WTC11 (cell line): ENCODE measurements around the gene HINFP. TPM values are rescaled to one million over a fixed set of nuclear protein-coding genes. Genes with fewer than 3 reads are reported as not detected.

ENCODE experiments used
- ATAC-seq: fragments of 200-7000 bp; cut with Tn5 transposase; 2 replicates; pipeline ENCODE4 v1.10.0; 2021; ENCODE audit warnings: mild to moderate bottlenecking, moderate library complexity
- CTCF ChIA-PET: fragments of 300-600 bp; sonication (Branson Sonifier 250); formaldehyde crosslinking; loops from one replicate; lab custom pipeline; 2021; ENCODE audit warnings: antibody characterized with exemption; lab: Charles Lee
- POLR2A ChIA-PET: fragments of 350-600 bp; sonication (Branson Sonifier 250); formaldehyde crosslinking; loops from one replicate; lab custom pipeline; 2021; ENCODE audit warnings: antibody characterized with exemption; lab: Charles Lee
- DNase-seq: peaks from one replicate; pipeline ENCODE4 v3.0.0; 2021; ENCODE audit warnings: low spot score
- H3K27ac Mint-ChIP-seq: 2 replicates; pipeline ENCODE4 v1.8.0; 2021; ENCODE audit warnings: mixed read lengths
- H3K27me3 Mint-ChIP-seq: 2 replicates; pipeline ENCODE4 v1.8.0; 2021; ENCODE audit warnings: low read depth, mild to moderate bottlenecking, moderate library complexity, mixed read lengths
- H3K36me3 Mint-ChIP-seq: 2 replicates; pipeline ENCODE4 v1.8.0; 2021; ENCODE audit warnings: mixed read lengths
- H3K4me1 Mint-ChIP-seq: 2 replicates; pipeline ENCODE4 v1.8.0; 2022; ENCODE audit warnings: mixed read lengths
- H3K4me3 Mint-ChIP-seq: 2 replicates; pipeline ENCODE4 v1.8.0; 2021; ENCODE audit warnings: mild to moderate bottlenecking, moderate library complexity, mixed read lengths
- H3K9me3 Mint-ChIP-seq: 2 replicates; pipeline ENCODE4 v1.8.0; 2021; ENCODE audit warnings: mixed read lengths
- AFF4 ChIP-seq: sonication (generic); formaldehyde crosslinking; IDR thresholded peaks from 2 replicates; pipeline ENCODE4 v1.8.1; 2023; ENCODE audit warnings: mild to moderate bottlenecking, missing genetic modification reagents, borderline replicate concordance
- ATF2 ChIP-seq: sonication (generic); formaldehyde crosslinking; IDR thresholded peaks from 2 replicates; pipeline ENCODE4 v1.8.1; 2022; ENCODE audit warnings: low read depth, missing genetic modification reagents, borderline replicate concordance
- ATF6 ChIP-seq: sonication (generic); formaldehyde crosslinking; IDR thresholded peaks from 2 replicates; pipeline ENCODE4 v1.8.1; 2023; ENCODE audit warnings: mild to moderate bottlenecking, missing genetic modification reagents
- CBFB ChIP-seq: sonication (generic); formaldehyde crosslinking; IDR thresholded peaks from 2 replicates; pipeline ENCODE4 v1.8.1; 2022; ENCODE audit warnings: mild to moderate bottlenecking, low read depth, missing genetic modification reagents
- CDX4 ChIP-seq: fragments of 250-450 bp; sonication (Bioruptor Pico); IDR thresholded peaks from 2 replicates; pipeline ENCODE4 v1.9.0; 2021; ENCODE audit warnings: moderate library complexity, mild to moderate bottlenecking, inconsistent platforms, borderline replicate concordance
- E2F4 ChIP-seq: sonication (generic); formaldehyde crosslinking; IDR thresholded peaks from 2 replicates; pipeline ENCODE4 v1.8.1; 2022; ENCODE audit warnings: low read depth, mild to moderate bottlenecking, moderate library complexity, missing genetic modification reagents, borderline replicate concordance
- EMX1 ChIP-seq: fragments of 250-450 bp; sonication (Bioruptor Pico); IDR thresholded peaks from 2 replicates; pipeline ENCODE4 v1.8.0; 2021; ENCODE audit warnings: mild to moderate bottlenecking
- FOXK1 ChIP-seq: sonication (generic); formaldehyde crosslinking; IDR thresholded peaks from 2 replicates; pipeline ENCODE4 v1.8.0; 2022; ENCODE audit warnings: mild to moderate bottlenecking, moderate library complexity, missing genetic modification reagents
- GABPB1 ChIP-seq: sonication (generic); formaldehyde crosslinking; IDR thresholded peaks from 2 replicates; pipeline ENCODE4 v1.8.1; 2023; ENCODE audit warnings: mild to moderate bottlenecking, missing genetic modification reagents
- NR1H2 ChIP-seq: sonication (generic); formaldehyde crosslinking; IDR thresholded peaks from 2 replicates; pipeline ENCODE4 v1.9.0; 2021; ENCODE audit warnings: mild to moderate bottlenecking, moderate library complexity, missing genetic modification reagents
- NR3C1 ChIP-seq: sonication (generic); formaldehyde crosslinking; conservative IDR thresholded peaks from 2 replicates; pipeline ENCODE4 v1.8.1; 2023; ENCODE audit warnings: low read depth, mild to moderate bottlenecking, missing genetic modification reagents
- SMAD3 ChIP-seq: sonication (generic); formaldehyde crosslinking; IDR thresholded peaks from 2 replicates; pipeline ENCODE4 v1.8.0; 2022; ENCODE audit warnings: missing genetic modification reagents, mild to moderate bottlenecking, borderline replicate concordance
- SMAD4 ChIP-seq: sonication (generic); formaldehyde crosslinking; IDR thresholded peaks from 2 replicates; pipeline ENCODE4 v1.8.0; 2022; ENCODE audit warnings: mild to moderate bottlenecking, missing genetic modification reagents
- TEAD4 ChIP-seq: sonication (generic); formaldehyde crosslinking; IDR thresholded peaks from 2 replicates; pipeline ENCODE4 v1.8.0; 2022; ENCODE audit warnings: mild to moderate bottlenecking, missing genetic modification reagents
- ZBTB43 ChIP-seq: sonication (generic); formaldehyde crosslinking; IDR thresholded peaks from 2 replicates; pipeline ENCODE4 v1.8.1; 2023; ENCODE audit warnings: mild to moderate bottlenecking, missing genetic modification reagents
- ZNF138 ChIP-seq: sonication (generic); formaldehyde crosslinking; conservative IDR thresholded peaks from 2 replicates; pipeline ENCODE4 v1.8.1; 2022; ENCODE audit warnings: mild to moderate bottlenecking, moderate library complexity, missing genetic modification reagents
- ZNF219 ChIP-seq: sonication (generic); formaldehyde crosslinking; IDR thresholded peaks from 2 replicates; pipeline ENCODE4 v1.8.0; 2023; ENCODE audit warnings: missing genetic modification reagents, mild to moderate bottlenecking, borderline replicate concordance
- ZNF281 ChIP-seq: sonication (generic); formaldehyde crosslinking; IDR thresholded peaks from 2 replicates; pipeline ENCODE4 v1.8.0; 2023; ENCODE audit warnings: mild to moderate bottlenecking, missing genetic modification reagents
- total RNA-seq: library from RNA; stranded (reverse); gene quantifications from 3 replicates; pipeline ENCODE4 v1.2.3, GENCODE V29; 2021

Gene HINFP
- total RNA-seq, 1 experiment from 2014 or later: 35.4 TPM

GRCh38 chr11:119152043-119152442 is 30.7 kb downstream of the HINFP start:
- no peaks in the 10 kb centered on the region for H3K9me3 Mint-ChIP-seq
- TF ChIP-seq SMAD3 (CRISPR knock-in tag) (no peak), ZNF281 (CRISPR knock-in tag) (no peak), TEAD4 (CRISPR knock-in tag) (no peak), ZNF219 (CRISPR knock-in tag) (no peak), E2F4 (no peak), EMX1 (CRISPR knock-in tag) (no peak), ZBTB43 (no peak), ATF2 (CRISPR knock-in tag) (no peak)
- POLR2A ChIA-PET: interaction anchor here (0.5 to 1.3 kb wide), 2 partner anchors 17 to 33 kb away, joined by 3 read pairs; no protein-coding TSS in a partner anchor
- no peak overlapping the region for H3K27ac Mint-ChIP-seq
- H3K27me3 Mint-ChIP-seq: peaks cover 51% of the 10 kb centered on the region
- no peak overlapping the region for H3K4me3 Mint-ChIP-seq
- ATAC-seq (no peak), DNase-seq (no peak)
- peaks cover 23% of the 10 kb centered on the region for H3K4me1 Mint-ChIP-seq
- H3K36me3 Mint-ChIP-seq: no peaks in the 10 kb centered on the region
- CTCF ChIA-PET: interaction anchor here (0.7 to 5.1 kb wide), 5 partner anchors 14 to 54 kb away, joined by 3 to 38 read pairs (median 4); partner anchors contain the start of genes CBL and NLRX1

GRCh38 chr11:119152604-119153003 is 31.2 kb downstream of the HINFP start:
- no peaks in the 10 kb centered on the region for H3K9me3 Mint-ChIP-seq
- H3K4me1 Mint-ChIP-seq: peaks cover 18% of the 10 kb centered on the region
- H3K27ac Mint-ChIP-seq: no peak overlapping the region
- ChIA-PET POLR2A (interaction anchor here (1.3 kb wide), 1 partner anchor 17 kb away, joined by 3 read pairs; no protein-coding TSS in a partner anchor), CTCF (interaction anchor here (0.6 to 5.1 kb wide), 8 partner anchors 11 to 518 kb away, joined by 3 to 38 read pairs (median 5); partner anchors contain the start of gene NLRX1)
- ATAC-seq: no peak
- H3K27me3 Mint-ChIP-seq: peaks cover 45% of the 10 kb centered on the region
- no peak overlapping the region for H3K4me3 Mint-ChIP-seq
- no peak for DNase-seq
- no peaks in the 10 kb centered on the region for H3K36me3 Mint-ChIP-seq
- TF ChIP-seq CBFB (CRISPR knock-in tag): no peak
- no peak for TF ChIP-seq NR3C1 (CRISPR knock-in tag)
- no peak for TF ChIP-seq NR1H2
- TF ChIP-seq AFF4: no peak
- TF ChIP-seq EMX1 (CRISPR knock-in tag): no peak
- no peak for TF ChIP-seq ATF6 (CRISPR knock-in tag)
- TF ChIP-seq FOXK1 (CRISPR knock-in tag): no peak
- TF ChIP-seq SMAD4: no peak
- no peak for TF ChIP-seq ZNF138
- TF ChIP-seq CDX4: no peak
- no peak for TF ChIP-seq ZNF281 (CRISPR knock-in tag)
- TF ChIP-seq GABPB1: no peak
